Stimulated activated CD8-positive, alpha-beta memory T cell treated with anti-CD3 and anti-CD28 coated beads, Interleukin-7, amount 100 ng/mL, for 48 hours (primary cell): ENCODE data around the gene PHC3.
"Not testable (repeated sequence)": the region's sequence is repeated elsewhere in the genome, so short reads cannot be mapped to it uniquely, and the experiment has no call there.

Source experiments
- DNase-seq, 2 donors: peaks; one replicate each; pipeline ENCODE4 v3.0.0-alpha.2; 2020; ENCODE audit warnings: low read depth in 1 of 2; ENCODE audit errors: extremely low read depth in 1 of 2

The PHC3 gene

GRCh38 chr3:170137986-170138385, 43.5 kb downstream of the PHC3 start:
- no peak for DNase-seq

DNA sequence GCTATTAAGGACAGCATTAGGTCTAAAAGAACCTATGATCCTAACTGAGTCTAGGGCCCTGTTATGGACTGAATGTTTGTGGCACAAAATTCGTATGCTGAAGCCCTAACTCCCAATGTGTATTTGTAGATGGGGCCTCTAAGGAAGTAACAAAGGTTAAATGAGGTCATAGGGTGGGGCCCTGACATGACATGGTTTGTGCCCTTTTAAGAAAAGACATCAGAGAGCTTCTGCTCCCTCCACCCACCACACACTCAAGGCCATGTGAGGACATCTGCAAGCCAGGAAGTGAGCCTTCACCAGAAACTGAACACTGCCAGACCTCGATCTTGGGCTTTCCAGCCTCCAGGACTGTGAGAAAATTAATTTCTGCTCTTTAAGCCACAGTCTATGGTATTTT, 49.2 kb downstream of the PHC3 start:
- DNase-seq, result no peak

DNA sequence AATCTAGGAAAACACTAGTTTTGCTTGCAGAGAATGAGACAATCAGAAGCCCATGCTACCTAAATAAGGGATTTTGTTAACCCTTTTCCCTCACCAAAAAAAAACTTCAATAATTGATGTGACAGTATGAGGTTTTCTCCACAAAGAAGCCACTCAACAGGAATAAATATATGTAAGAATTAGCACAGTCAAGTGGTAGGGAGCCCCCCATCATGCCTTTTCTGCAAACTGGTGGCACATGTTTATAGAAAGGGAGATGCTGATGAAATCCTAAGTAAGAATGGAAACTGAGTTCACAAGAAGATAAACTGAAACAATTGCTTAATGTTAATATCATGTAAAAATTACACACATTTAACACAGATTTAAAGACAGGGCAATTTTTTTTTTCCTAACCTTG, 51.0 kb downstream of the PHC3 start:
- DNase-seq, result no peak

- DNase-seq, result no peak
These were observed 52.5 kb downstream of the PHC3 start for GRCh38 chr3:170128977-170129431.

DNA sequence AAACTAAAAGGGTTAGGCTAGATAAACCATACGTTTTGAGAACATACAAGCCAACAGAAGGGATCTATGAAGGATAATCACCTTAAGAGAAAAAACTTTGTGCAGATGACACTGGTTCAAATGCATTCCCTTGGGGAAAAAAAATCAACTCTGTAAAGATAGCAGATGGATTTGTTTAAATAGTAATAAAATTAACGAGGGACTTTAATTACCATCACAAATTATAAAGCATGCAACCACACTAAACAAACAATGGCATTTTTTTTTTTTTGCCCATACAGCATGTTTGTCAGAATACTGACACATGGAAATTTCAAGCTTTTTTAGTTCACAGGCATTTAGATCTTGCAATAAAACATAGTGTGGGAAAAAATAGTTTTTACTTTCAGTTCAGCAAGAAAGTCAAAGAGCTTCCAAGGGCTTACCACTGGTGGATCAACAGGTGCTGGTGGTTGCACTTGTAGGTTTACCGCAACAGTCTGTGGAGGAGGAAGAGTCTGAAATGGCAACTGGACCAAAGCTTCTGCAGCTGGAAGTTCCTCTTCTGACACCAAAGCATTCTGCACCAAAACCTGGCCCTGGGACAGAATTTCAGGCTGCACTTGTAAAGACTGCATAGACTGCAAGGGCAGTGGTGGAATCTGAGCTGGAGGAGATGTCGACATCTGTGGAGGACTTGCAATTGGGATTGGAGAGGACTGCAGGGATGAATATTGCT, 53.1 kb downstream of the PHC3 start:
- DNase-seq, result no peak

- no peak for DNase-seq
These were observed 64.4 kb downstream of the PHC3 start for GRCh38 chr3:170117134-170117533.

DNA sequence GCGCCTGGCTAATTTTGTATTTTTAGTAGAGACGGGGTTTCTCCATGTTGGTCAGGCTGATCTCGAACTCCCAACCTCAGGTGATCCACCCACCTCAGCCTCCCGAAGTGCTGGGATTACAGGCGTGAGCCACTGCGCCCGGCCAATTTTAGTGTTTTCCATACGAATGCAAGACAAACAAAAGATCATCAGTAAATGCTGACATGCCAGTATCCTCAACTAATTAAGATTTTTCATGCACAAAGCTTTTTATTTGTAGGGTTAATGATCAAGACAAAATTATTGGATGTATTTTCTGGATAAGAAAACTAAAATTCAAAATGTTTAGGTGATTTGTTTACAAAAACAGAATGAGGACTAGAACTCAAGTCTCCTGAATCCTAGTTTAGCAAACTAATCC, 67.4 kb downstream of the PHC3 start:
- DNase-seq, result not testable (repeated sequence)

- no peak for DNase-seq
These were observed 70.3 kb downstream of the PHC3 start for GRCh38 chr3:170111147-170111771.

- DNase-seq, result no peak
These were observed 71.8 kb downstream of the PHC3 start for GRCh38 chr3:170109579-170110293.

- DNase-seq, result no peak
These were observed 72.6 kb downstream of the PHC3 start for GRCh38 chr3:170108955-170109354.

DNA sequence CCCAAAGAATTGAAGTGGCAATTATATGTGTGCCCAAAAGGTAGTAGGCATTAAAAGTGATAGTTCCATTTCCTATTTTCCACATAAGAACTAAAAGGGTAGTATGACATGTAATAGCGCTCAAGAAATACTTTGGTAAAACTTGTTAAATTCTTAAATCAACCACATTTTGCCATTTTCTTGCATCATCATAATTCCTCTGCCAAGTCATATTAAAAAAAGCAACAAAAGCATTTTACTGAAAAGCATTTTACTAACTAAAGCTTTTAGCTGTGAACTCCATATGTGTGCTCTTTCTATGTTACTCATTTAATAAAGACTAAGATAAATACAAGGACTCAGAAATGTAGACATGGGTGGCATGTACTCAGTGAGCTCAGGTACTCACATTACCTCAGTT, 73.6 kb downstream of the PHC3 start:
- no peak for DNase-seq

- DNase-seq, result no peak
These were observed 79.1 kb downstream of the PHC3 start for GRCh38 chr3:170102431-170102830.

DNA sequence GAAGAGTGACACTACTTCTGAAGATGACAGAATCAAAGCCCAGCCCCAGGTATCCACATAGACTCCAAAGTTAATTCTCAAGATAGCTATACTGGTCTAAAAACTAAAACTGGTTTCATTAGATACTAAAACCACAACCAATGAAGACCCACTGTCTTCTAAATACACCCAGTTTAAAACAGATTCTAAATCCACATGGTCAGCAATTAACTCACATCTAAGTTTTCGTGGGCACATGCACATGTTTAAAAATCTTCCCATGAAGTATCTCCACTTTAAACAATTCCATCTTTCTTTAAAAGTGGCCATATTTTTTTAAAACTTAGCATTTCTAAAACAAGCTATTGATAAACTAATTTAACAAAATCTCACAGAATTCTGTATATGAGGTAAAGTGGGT, 80.6 kb downstream of the PHC3 start:
- no peak for DNase-seq

DNA sequence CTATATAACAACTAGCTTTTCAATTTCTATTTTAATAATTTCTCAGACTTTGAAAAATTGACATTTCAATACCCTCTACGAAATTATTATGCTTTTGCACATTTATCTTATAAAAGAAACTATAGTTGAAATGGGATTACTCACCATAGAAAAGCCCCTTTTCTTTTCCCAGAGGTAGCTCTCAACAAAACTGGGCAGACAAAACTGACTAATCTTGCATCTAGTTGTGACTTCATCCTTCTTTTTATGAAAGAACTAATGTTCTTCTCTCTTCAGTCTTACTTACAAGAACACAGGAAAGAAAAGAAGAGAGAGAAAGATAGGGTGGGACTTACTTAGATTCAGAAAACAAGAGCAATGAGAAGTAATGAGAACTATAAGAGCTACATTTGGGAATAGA, 82.8 kb downstream of the PHC3 start:
- DNase-seq, result no peak

DNA sequence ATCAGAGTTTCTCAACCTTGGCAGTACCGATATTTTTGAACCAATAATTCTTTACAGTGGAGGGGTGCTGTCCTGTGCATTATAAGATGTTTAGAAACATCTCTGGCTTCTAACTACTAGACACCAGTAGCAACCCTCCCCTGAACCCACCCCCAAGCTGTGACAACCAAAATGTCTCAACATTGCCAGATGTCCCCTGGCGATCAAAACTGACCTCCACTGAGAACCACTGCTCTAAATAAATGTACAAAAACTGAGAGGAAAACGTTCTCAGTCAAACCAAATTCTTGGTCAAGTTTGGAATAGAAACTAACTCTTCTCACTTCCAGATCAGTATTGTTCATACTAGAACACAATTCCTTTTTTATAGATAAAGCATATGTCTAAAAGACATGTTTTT, 85.2 kb downstream of the PHC3 start:
- no peak for DNase-seq

GRCh38 chr3:170095771-170096170, 85.8 kb downstream of the PHC3 start:
- DNase-seq, result no peak

- DNase-seq, result no peak
These were observed 88.6 kb downstream of the PHC3 start for GRCh38 chr3:170092907-170093306.

GRCh38 chr3:170090601-170090981, 90.9 kb downstream of the PHC3 start:
- DNase-seq, result no peak

- DNase-seq, result no peak
These were observed 91.5 kb downstream of the PHC3 start for GRCh38 chr3:170089862-170090600.

GRCh38 chr3:170085396-170085795, 96.1 kb downstream of the PHC3 start:
- DNase-seq, result no peak

DNA sequence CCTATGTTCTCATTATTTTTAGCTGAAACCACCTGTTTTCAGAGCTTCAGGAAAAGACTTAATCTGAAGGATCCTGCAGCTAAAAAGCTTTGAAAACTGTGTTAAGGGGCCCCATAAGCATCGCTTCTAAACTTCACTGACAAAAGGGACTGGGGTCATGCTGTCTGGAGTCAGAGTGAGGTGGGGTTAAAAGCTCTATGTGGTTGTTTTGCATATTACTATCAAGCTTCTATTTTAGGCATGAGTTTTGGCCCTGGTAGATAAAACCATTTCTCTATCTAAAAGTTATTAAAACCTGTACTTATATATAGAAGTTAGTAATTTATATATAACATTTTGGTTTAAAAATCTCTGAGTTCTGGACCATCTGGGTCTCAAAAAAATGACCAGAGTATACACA, 98.2 kb downstream of the PHC3 start:
- no peak for DNase-seq
